OCI-LY1 (cell line): Measurements from ENCODE around the gene ALOX5AP.

Experiments used
- EZH2 ChIP-seq: fragments of 200-600 bp; sonication (generic), shearing (Covaris generic); IDR thresholded peaks from 2 replicates; pipeline ENCODE4 v1.8.0; 2017; ENCODE audit warnings: borderline replicate concordance, mixed run types, mild to moderate bottlenecking, antibody characterized with exemption, low read length, moderate library complexity, mixed read lengths
- TF ChIP-seq, protein P1 (sequence below): fragments of 200-600 bp; sonication (generic), shearing (Covaris generic); IDR thresholded peaks from 2 replicates; pipeline ENCODE4 v1.5.1; 2017; ENCODE audit warnings: mild to moderate bottlenecking, antibody characterized with exemption, low read length, moderate library complexity, mixed read lengths

DNA sequence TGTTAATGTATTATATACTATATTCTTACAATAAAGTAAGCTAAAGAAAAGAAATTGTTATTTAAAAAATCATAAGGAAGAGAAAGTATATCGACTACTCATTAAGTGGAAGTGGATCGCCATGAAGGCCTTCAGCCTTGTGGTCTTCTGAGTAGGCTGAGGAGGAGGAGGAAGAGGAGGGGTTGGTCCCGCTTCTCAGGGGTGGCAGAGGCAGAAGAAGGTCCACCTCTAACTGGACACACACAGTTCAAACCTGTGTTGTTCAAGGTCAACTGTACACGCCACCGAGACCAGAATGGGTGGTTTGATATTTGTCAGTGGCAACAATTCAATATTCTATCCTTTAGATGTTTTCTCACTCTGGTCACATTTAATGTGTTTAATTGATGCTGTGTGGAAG is 67.2 kb downstream of the ALOX5AP start:
- TF ChIP-seq, protein P1, sequence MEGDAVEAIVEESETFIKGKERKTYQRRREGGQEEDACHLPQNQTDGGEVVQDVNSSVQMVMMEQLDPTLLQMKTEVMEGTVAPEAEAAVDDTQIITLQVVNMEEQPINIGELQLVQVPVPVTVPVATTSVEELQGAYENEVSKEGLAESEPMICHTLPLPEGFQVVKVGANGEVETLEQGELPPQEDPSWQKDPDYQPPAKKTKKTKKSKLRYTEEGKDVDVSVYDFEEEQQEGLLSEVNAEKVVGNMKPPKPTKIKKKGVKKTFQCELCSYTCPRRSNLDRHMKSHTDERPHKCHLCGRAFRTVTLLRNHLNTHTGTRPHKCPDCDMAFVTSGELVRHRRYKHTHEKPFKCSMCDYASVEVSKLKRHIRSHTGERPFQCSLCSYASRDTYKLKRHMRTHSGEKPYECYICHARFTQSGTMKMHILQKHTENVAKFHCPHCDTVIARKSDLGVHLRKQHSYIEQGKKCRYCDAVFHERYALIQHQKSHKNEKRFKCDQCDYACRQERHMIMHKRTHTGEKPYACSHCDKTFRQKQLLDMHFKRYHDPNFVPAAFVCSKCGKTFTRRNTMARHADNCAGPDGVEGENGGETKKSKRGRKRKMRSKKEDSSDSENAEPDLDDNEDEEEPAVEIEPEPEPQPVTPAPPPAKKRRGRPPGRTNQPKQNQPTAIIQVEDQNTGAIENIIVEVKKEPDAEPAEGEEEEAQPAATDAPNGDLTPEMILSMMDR: no peak
- no peak for TF ChIP-seq EZH2
